Activated CD4-positive, alpha-beta memory T cell treated with anti-CD3 and anti-CD28 coated beads, Interleukin-2, amount 10 ng/mL, durations not matched to agents 7 days and 5 days (primary cell): Measurements from ENCODE around the gene NXF1. TPM values are rescaled to one million over a fixed set of nuclear protein-coding genes. Genes with fewer than 3 reads are reported as not detected.
A peak's percentile ranks its signal among the peaks of the same experiment; 100 is the strongest.
"Not testable (repeated sequence)": the region's sequence is repeated elsewhere in the genome, so short reads cannot be mapped to it uniquely, and the experiment has no call there.

Experiments
- CTCF ChIA-PET: fragments of 350-600 bp; sonication (Branson Sonifier 250); formaldehyde crosslinking; loops from one replicate; lab custom pipeline; 2021; ENCODE audit warnings: antibody characterized with exemption, inconsistent platforms; lab: Charles Lee
- POLR2A ChIA-PET: fragments of 350-600 bp; sonication (Branson Sonifier 250); formaldehyde crosslinking; loops from one replicate; lab custom pipeline; 2021; ENCODE audit warnings: antibody characterized with exemption; lab: Charles Lee
- DNase-seq: peaks from one replicate; pipeline ENCODE4 v3.0.0-alpha.2; 2020
- H3K27ac Mint-ChIP-seq: one replicate; pipeline ENCODE4 v1.8.0; 2021; ENCODE audit warnings: mild to moderate bottlenecking, mixed read lengths
- H3K27me3 Mint-ChIP-seq: one replicate; pipeline ENCODE4 v1.8.0; 2021; ENCODE audit warnings: mixed read lengths
- H3K36me3 Mint-ChIP-seq: one replicate; pipeline ENCODE4 v1.8.0; 2021; ENCODE audit warnings: low read depth, mixed read lengths
- H3K4me1 Mint-ChIP-seq: one replicate; pipeline ENCODE4 v1.8.0; 2021; ENCODE audit warnings: mixed read lengths
- H3K4me3 Mint-ChIP-seq: one replicate; pipeline ENCODE4 v1.8.0; 2021; ENCODE audit warnings: mild to moderate bottlenecking, mixed read lengths
- H3K9me3 Mint-ChIP-seq: one replicate; pipeline ENCODE4 v1.8.0; 2021; ENCODE audit warnings: mixed read lengths
- total RNA-seq, 2 experiments: library from RNA; stranded (reverse); gene quantifications; one replicate each; pipeline ENCODE4 v1.2.3, GENCODE V29; 2021

The NXF1 gene
- total RNA-seq, 2 experiments from 2014 or later: 80.3 to 82.4 TPM

- POLR2A ChIA-PET: interaction anchor here (0.7 to 6.2 kb wide), 26 partner anchors 9 to 288 kb away, joined by 3 to 82 read pairs (median 8); partner anchors contain the start of genes GANAB, HNRNPUL2, NXF1 and SLC3A2
- Mint-ChIP-seq H3K36me3 (peaks cover 46% of the 10 kb centered on the region), H3K27me3 (no peaks in the 10 kb centered on the region), H3K27ac (peak overlapping the region; percentile 91), H3K9me3 (no peaks in the 10 kb centered on the region), H3K4me1 (peaks cover 31% of the 10 kb centered on the region), H3K4me3 (peak overlapping the region; percentile 84)
- peak; percentile 25 for DNase-seq
- CTCF ChIA-PET: interaction anchor here (1.5 to 2.1 kb wide), 5 partner anchors 10 to 50 kb away, joined by 3 to 21 read pairs (median 6); partner anchors contain the start of genes SLC3A2 and TMEM179B
Observed at GRCh38 chr11:62830904-62831519, 25.8 kb upstream of the NXF1 start.

- not testable (repeated sequence) for DNase-seq, H3K27me3 Mint-ChIP-seq, H3K27ac Mint-ChIP-seq, H3K4me3 Mint-ChIP-seq, H3K9me3 Mint-ChIP-seq
- ChIA-PET CTCF (interaction anchor here (0.6 to 1.0 kb wide), 3 partner anchors 31 to 403 kb away, joined by 3 to 6 read pairs (median 6); partner anchors contain the start of gene TMEM179B), POLR2A (interaction anchor here (1.3 to 5.2 kb wide), 6 partner anchors 11 to 53 kb away, joined by 4 to 58 read pairs (median 16); partner anchors contain the start of genes NXF1, SLC3A2 and WDR74)
- Mint-ChIP-seq H3K4me1 (peaks cover 30% of the 10 kb centered on the region), H3K36me3 (peaks cover 51% of the 10 kb centered on the region)
Observed at GRCh38 chr11:62828130-62828529, 22.9 kb upstream of the NXF1 start.

GRCh38 chr11:62823677-62824076 is 18.4 kb upstream of the NXF1 start:
- no peak overlapping the region for H3K4me3 Mint-ChIP-seq
- no peak for DNase-seq
- no peaks in the 10 kb centered on the region for H3K27me3 Mint-ChIP-seq
- ChIA-PET POLR2A (interaction anchor here (0.8 to 2.4 kb wide), 4 partner anchors 8 to 33 kb away, joined by 3 to 11 read pairs (median 5); partner anchors contain the start of gene NXF1), CTCF (no interaction called here)
- H3K9me3 Mint-ChIP-seq: no peaks in the 10 kb centered on the region
- no peak overlapping the region for H3K27ac Mint-ChIP-seq
- H3K4me1 Mint-ChIP-seq: peaks cover 11% of the 10 kb centered on the region
- H3K36me3 Mint-ChIP-seq: peaks cover 59% of the 10 kb centered on the region

- H3K4me1 Mint-ChIP-seq: peaks cover 6% of the 10 kb centered on the region
- H3K9me3 Mint-ChIP-seq: no peaks in the 10 kb centered on the region
- H3K27ac Mint-ChIP-seq: no peak overlapping the region
- no peak for DNase-seq
- H3K36me3 Mint-ChIP-seq: peaks cover 26% of the 10 kb centered on the region
- H3K4me3 Mint-ChIP-seq: no peak overlapping the region
- H3K27me3 Mint-ChIP-seq: no peaks in the 10 kb centered on the region
- CTCF ChIA-PET: interaction anchor here (0.6 to 1.4 kb wide), 2 partner anchors 31 to 97 kb away, joined by 5 to 7 read pairs; no protein-coding TSS in a partner anchor
- POLR2A ChIA-PET: interaction anchor here (1.1 to 2.8 kb wide), 6 partner anchors 11 to 64 kb away, joined by 3 to 23 read pairs (median 6); partner anchors contain the start of gene NXF1
Observed at GRCh38 chr11:62817129-62817528, 11.9 kb upstream of the NXF1 start.

GRCh38 chr11:62816557-62816956 is 11.3 kb upstream of the NXF1 start:
- Mint-ChIP-seq H3K36me3 (peaks cover 25% of the 10 kb centered on the region), H3K9me3 (no peaks in the 10 kb centered on the region), H3K27me3 (no peaks in the 10 kb centered on the region), H3K4me3 (no peak overlapping the region), H3K4me1 (peaks cover 6% of the 10 kb centered on the region), H3K27ac (no peak overlapping the region)
- DNase-seq: no peak
- CTCF ChIA-PET: interaction anchor here (0.6 to 1.4 kb wide), 6 partner anchors 9 to 136 kb away, joined by 3 to 7 read pairs (median 3); no protein-coding TSS in a partner anchor
- POLR2A ChIA-PET: interaction anchor here (1.1 to 2.8 kb wide), 7 partner anchors 11 to 65 kb away, joined by 3 to 23 read pairs (median 8); partner anchors contain the start of genes NXF1, STX5 and TEX54

GRCh38 chr11:62811659-62812058 is 6.4 kb upstream of the NXF1 start:
- DNase-seq: no peak
- POLR2A ChIA-PET: interaction anchor here (0.9 to 2.1 kb wide), 3 partner anchors 10 to 147 kb away, joined by 3 to 4 read pairs (median 4); partner anchors contain the start of genes C11orf98 and CSKMT
- Mint-ChIP-seq H3K4me1 (peaks cover 1% of the 10 kb centered on the region), H3K9me3 (no peaks in the 10 kb centered on the region), H3K27me3 (no peaks in the 10 kb centered on the region), H3K4me3 (no peak overlapping the region), H3K36me3 (peaks cover 9% of the 10 kb centered on the region), H3K27ac (no peak overlapping the region)
- CTCF ChIA-PET: interaction anchor here (0.8 to 1.2 kb wide), 2 partner anchors 25 to 51 kb away, joined by 4 to 5 read pairs; no protein-coding TSS in a partner anchor

GRCh38 chr11:62810748-62811147 is 5.5 kb upstream of the NXF1 start:
- no peak for DNase-seq
- Mint-ChIP-seq H3K4me3 (no peak overlapping the region), H3K36me3 (peaks cover 4% of the 10 kb centered on the region), H3K27ac (no peak overlapping the region), H3K9me3 (no peaks in the 10 kb centered on the region), H3K4me1 (peaks cover 9% of the 10 kb centered on the region), H3K27me3 (no peaks in the 10 kb centered on the region)
- CTCF ChIA-PET: no interaction called here
- POLR2A ChIA-PET: interaction anchor here (1.1 kb wide), 1 partner anchor 31 kb away, joined by 4 read pairs; no protein-coding TSS in a partner anchor

GRCh38 chr11:62806611-62807121 is 1.4 kb upstream of the NXF1 start:
- H3K27me3 Mint-ChIP-seq: no peaks in the 10 kb centered on the region
- CTCF ChIA-PET: interaction anchor here (0.6 to 3.9 kb wide), 5 partner anchors 12 to 23 kb away, joined by 3 to 32 read pairs (median 5); partner anchors contain the start of gene TMEM179B

GRCh38 chr11:62805961-62806441 is 761 bp upstream of the NXF1 start:
- H3K27ac Mint-ChIP-seq: peak overlapping the region; percentile 86
- no peaks in the 10 kb centered on the region for H3K9me3 Mint-ChIP-seq
- peak; percentile 28 for DNase-seq
- CTCF ChIA-PET: interaction anchor here (0.7 to 3.9 kb wide), 7 partner anchors 12 to 78 kb away, joined by 3 to 32 read pairs (median 5); partner anchors contain the start of genes HNRNPUL2, SLC3A2, TMEM179B and TTC9C
- no peaks in the 10 kb centered on the region for H3K27me3 Mint-ChIP-seq
- H3K4me1 Mint-ChIP-seq: peaks cover 40% of the 10 kb centered on the region
- peak overlapping the region; percentile 90 for H3K4me3 Mint-ChIP-seq
- peaks cover 35% of the 10 kb centered on the region for H3K36me3 Mint-ChIP-seq
- POLR2A ChIA-PET: interaction anchor here (0.8 to 5.5 kb wide), 29 partner anchors 8 to 379 kb away, joined by 3 to 134 read pairs (median 6); partner anchors contain the start of genes BSCL2, C11orf98, CSKMT and GNG3

More at GRCh38 chr11:62806611-62807121, 1.4 kb upstream of the NXF1 start:
- peak overlapping the region; percentile 90 for H3K4me3 Mint-ChIP-seq
- H3K9me3 Mint-ChIP-seq: no peaks in the 10 kb centered on the region
- POLR2A ChIA-PET: interaction anchor here (0.8 to 5.5 kb wide), 21 partner anchors 9 to 215 kb away, joined by 3 to 134 read pairs (median 10); partner anchors contain the start of genes C11orf98, CSKMT, HNRNPUL2 and LBHD1
- DNase-seq: no peak
- H3K27ac Mint-ChIP-seq: no peak overlapping the region
- H3K36me3 Mint-ChIP-seq: peaks cover 29% of the 10 kb centered on the region
- peaks cover 34% of the 10 kb centered on the region for H3K4me1 Mint-ChIP-seq

- CTCF ChIA-PET: interaction anchor here (1.7 kb wide), 1 partner anchor 18 kb away, joined by 5 read pairs; no protein-coding TSS in a partner anchor
- Mint-ChIP-seq H3K27ac (peak overlapping the region; percentile 82), H3K9me3 (no peaks in the 10 kb centered on the region), H3K4me3 (peak overlapping the region; percentile 90), H3K27me3 (no peaks in the 10 kb centered on the region), H3K36me3 (peaks cover 48% of the 10 kb centered on the region), H3K4me1 (peaks cover 41% of the 10 kb centered on the region)
- POLR2A ChIA-PET: interaction anchor here (0.6 to 5.5 kb wide), 22 partner anchors 9 to 261 kb away, joined by 3 to 134 read pairs (median 8); partner anchors contain the start of genes BSCL2, C11orf98, CSKMT and EEF1G
- no peak for DNase-seq
Observed at GRCh38 chr11:62804310-62805075, 747 bp downstream of the NXF1 start.

- no peak overlapping the region for H3K4me3 Mint-ChIP-seq
- H3K36me3 Mint-ChIP-seq: peaks cover 77% of the 10 kb centered on the region
- CTCF ChIA-PET: interaction anchor here (1.1 to 1.9 kb wide), 4 partner anchors 8 to 95 kb away, joined by 4 to 6 read pairs (median 4); no protein-coding TSS in a partner anchor
- no peaks in the 10 kb centered on the region for H3K9me3 Mint-ChIP-seq
- peaks cover 34% of the 10 kb centered on the region for H3K4me1 Mint-ChIP-seq
- POLR2A ChIA-PET: interaction anchor here (0.8 to 2.9 kb wide), 7 partner anchors 8 to 74 kb away, joined by 3 to 27 read pairs (median 4); partner anchors contain the start of genes STX5, TMEM179B and WDR74
- no peaks in the 10 kb centered on the region for H3K27me3 Mint-ChIP-seq
- DNase-seq: no peak
- H3K27ac Mint-ChIP-seq: no peak overlapping the region
Observed at GRCh38 chr11:62801071-62801470, 4.2 kb downstream of the NXF1 start.
